ENCODE results near the gene RBM47.
"Not testable (repeated sequence)": the region's sequence is repeated elsewhere in the genome, so short reads cannot be mapped to it uniquely, and the experiment has no call there.

RBM47 gene

DNA sequence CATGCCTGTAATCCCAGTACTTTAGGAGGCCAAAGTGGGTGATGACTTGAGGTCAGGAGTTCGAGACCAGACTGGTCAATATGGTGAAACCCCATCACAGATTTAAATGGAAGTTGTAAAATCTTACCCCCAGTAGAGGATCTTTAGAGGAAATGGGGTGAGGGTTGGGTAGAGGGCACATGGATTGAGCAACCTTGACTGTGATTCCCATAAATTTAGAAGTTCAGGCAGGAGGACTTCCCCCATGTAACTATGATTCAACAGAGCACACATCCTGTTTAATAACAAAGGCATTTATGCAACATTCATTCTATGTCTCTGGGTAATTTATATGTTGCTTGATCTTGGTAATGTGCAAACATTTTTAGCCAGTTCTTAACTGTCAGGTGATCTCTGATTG, 143.1 kb downstream of the RBM47 start:
- DNase-seq (ENCODE audit: low spot score), result no peak

DNA sequence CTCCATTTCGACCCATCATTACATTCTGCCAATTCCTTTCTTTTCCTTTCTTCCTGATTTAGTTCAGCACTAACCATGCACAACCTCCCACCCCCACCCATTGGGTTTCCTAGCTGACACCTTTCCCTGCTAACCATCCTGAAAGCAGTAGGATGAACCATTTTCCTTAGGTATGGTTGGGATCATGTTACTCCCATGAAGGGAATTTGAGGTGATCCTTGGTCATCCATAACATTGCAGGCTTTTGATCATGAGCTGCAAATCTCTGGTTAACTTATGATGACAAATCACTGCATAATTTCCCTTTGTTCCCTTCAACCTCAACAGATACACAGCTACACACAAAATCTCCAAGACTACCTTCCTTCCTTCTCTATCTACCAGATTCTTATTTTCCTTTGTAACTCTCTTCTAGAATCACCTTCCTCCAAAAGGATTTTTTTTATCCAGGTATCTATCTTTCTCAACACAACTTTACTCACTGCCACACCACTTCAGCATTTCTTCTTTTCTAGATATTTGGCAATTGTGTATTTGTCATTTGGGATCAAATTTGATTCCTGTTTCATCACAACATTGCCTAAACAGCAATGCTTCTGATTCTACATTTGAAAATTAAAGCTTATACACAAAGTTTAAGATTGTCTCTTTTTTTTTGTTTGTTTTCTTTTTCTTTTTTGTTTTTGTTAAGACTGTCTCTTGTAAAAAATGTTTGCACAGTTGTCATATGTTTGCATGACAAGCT, 145.1 kb downstream of the RBM47 start:
- no peak for DNase-seq (ENCODE audit: low spot score)

DNA sequence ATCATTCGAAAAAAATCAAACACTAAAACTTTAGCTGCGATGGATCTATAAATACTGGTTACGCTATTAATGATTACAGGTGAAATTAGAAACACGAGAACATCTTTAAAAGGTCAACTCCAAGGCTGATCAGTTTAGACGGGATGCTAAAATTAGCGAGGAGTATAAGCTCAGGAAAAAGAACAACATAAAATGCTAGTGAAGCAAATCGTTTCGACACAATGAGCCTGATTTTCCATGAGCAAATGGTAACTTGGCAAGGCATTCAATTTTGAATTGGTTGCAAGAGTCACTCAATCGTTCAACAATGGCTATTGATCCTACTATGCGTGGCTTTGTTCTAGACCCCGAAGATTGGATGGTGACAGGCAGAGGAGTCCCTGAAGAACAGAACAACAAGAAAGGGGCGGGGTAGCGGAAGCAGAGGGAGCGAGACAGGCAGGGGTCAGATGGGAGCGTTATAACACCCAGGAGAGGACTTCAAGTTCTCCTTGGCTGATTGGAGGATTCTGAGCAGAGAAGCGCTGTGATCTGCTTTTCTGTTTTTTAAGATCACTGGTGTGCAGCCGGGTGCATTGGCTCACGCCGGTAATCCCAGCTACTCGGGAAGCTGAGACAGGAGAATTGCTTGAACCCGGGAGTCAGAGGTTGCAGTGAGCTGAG, 146.5 kb downstream of the RBM47 start:
- DNase-seq (ENCODE audit: low spot score), result no peak

DNA sequence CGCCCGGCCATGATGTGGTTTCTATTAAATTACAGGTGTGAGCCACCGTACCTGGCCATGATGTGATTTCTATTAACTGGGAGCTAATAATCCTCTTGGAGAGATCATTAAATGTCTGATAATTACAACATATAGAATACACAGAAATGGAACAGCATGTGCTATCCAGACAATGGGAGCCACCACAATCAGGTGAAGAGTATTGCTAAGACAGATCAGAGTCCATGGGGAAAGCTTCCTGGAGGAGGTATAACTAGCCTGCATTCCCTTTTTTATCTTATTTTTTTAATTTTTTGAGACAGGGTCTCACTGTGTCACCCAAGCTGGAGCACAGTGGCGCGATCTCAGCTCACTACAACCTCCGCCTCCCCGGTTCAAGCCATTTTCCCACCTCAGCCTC, 147.7 kb downstream of the RBM47 start:
- no peak for DNase-seq (ENCODE audit: low spot score)

DNA sequence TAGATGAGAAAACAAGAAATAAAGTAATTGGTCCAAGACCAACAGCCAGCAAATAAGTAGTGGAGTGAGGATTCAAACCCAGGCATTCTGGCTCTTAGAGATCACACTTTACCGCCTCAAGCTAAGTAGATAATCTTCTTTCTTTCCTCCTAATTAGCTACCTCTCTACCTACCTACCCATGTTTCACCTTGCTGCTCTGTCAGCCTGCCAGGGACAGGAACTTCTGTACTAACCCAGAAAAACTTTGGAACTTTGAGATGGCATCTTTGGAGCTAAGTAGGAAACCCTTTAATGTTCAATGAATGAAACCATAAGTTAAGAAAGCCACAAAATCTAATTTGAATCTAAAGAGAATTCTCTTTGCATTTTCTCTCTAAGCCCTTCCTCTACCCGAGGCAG, 149.4 kb downstream of the RBM47 start:
- no peak for DNase-seq (ENCODE audit: low spot score)

DNA sequence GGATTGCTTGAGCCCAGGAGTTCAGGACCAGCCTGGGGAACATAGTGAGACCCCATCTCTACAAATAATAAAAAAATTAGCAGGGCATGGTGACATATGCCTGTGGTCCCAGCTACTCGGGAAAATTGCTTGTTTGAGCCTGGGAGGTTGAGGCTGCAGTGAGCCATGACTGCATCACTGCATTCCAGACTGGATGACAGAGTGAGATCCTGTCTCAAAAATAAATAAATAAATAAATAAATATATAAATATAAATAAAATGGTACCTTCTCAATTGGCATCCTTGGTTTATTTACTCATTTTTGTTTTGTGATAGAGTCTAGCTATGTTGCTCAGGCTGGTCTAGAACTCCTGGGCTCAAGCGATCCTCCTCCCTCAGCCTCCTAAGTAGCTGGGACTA, 150.3 kb downstream of the RBM47 start:
- no peak for DNase-seq (ENCODE audit: low spot score)

DNA sequence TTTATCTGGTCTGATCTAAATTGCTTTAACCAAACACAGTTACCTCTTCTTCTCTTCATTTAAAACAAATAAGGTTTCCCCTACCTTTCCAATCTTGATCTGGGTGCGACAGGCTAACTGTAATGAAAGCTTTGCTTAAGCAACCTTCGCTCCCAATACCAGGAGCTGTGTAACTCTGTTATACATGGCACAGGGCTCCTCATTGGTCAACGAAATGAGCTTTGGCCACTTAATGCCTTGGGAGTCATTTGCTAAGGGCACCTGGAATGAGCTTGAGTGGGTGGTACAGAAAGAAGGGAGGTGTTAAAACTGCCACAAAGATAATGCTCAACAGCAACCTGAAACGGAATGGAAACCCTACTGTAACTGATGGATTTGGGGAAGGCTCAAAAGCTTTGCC, 154.1 kb downstream of the RBM47 start:
- DNase-seq (ENCODE audit: low spot score), result no peak

DNA sequence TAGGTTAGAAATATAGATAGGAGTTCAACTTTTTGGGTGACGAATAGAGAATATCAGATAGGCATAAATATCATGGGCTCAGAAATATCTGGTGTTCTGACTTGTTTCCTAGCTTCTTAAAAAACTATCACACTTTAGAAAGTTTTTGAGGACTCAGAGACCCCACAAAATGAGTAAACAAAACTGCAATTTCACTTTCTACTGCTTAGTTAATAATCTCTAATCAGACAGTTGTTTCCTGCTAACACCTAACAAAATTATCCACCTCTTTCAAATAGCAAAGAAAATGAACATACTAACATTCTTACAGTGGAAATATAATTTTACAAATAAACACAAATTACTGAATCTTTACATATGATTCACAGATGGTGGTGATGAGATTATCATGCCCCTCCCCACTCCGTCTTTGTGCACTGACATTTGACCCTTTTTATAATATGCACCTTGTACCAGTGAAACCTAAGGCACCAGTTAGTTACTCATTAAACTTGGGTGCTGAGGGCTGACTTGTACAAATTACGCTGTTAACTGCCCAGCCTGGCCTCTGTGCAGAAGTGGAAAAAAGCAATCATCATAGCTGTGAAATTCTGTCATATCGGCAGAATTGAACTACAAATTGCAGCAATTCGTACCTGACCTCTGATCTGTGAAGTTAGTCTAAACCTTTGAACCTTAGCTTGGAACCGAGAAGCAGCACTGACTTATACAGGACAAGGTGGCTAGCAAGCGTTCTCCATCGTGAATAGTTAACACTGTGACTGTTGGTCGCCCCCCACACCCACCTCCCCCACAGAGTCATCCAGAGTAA, 155.9 kb downstream of the RBM47 start:
- no peak for DNase-seq (ENCODE audit: low spot score)

DNA sequence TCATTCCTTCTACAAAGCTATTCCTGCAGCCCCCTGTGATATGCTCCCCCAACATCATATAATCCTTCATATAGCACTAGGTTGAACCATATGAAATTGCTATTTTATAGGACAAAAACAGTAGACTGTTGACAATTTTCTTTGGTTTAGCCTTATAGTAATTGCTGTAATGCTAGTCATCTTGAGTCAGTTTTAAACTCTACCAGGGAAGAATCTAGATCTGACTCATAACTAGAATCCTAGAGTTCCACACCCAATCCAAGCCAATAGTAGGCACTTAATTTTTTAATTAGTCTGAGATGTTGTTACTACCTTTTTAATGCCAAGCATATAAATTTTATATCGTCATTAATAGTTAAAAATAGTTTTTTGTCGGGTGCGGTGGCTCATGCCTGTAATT, 157.7 kb downstream of the RBM47 start:
- DNase-seq (ENCODE audit: low spot score), result no peak

DNA sequence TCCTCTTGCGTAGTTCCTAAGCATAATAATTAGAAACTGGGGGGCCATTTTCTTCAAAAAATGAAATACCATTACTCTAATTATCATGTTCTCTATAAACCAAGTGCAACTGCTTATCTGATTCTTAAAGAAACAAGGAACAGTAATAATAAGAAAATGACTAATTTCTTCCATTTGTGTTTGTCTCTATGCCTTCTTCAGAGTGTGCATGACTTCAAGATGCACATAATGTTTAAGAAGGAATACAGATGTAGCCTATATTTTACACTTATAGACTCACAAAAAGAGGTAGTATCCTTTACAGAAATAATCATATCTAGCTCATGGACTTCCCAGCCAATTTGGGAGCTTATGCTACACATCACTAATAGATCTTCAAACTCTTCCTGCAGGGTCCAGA, 162.9 kb downstream of the RBM47 start:
- DNase-seq (ENCODE audit: low spot score), result no peak

DNA sequence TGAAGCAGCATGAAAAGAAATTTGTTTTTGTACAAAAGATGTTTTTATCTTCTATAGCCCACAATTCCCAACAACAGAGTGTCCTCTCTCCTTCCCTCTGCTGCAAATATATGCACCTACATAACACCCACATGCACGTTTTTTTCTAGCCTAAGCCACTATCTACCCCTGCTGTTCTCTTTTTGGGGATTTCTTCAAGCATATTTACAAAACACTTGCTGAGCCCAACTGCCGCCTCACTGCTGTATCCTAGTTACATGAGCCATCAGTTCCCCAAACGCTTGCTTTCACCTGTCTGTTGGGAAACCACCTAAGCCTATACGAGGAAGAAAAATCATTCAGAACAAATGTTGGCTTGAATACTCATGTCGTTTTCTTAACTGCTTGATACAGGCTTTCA, 167.3 kb downstream of the RBM47 start:
- DNase-seq (ENCODE audit: low spot score), result peak; percentile 16

DNA sequence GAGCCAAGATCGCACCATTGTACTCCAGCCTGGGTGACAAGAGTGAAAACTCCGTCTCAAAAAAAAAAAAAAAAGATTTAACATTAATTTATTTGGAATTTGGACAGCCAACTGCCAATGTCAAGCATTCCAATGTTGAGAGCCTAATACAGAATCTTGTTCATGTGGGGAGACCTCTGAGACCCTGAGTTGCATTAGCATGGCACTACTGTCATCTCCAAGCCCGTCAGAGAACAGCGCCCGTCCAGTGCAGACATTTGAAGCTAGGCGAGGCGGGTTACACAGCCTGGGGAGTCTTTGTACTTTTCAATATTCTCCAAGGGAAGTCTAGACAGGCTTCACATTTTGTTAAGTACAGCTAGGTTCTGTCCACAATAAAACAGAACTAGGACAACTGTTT, 167.8 kb downstream of the RBM47 start:
- no peak for DNase-seq (ENCODE audit: low spot score)

DNA sequence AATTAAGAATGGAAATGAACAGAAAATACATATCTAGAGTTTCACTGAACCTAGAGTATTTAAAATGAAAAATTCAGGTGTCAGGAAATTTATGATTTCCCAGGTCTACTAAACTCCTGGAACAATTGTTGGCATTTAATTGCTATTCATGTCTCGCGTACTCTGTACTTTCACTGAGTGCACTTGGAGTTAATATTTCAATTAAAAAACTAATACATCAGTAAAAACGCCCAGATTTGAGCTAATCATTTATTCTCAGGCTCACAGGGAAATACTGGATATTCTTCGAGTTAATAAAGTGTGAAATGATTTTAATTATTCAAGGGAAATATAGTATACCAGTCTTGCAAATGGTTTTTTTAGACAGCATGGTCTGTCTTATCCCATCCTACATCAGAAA, 168.6 kb downstream of the RBM47 start:
- DNase-seq (ENCODE audit: low spot score), result no peak

DNA sequence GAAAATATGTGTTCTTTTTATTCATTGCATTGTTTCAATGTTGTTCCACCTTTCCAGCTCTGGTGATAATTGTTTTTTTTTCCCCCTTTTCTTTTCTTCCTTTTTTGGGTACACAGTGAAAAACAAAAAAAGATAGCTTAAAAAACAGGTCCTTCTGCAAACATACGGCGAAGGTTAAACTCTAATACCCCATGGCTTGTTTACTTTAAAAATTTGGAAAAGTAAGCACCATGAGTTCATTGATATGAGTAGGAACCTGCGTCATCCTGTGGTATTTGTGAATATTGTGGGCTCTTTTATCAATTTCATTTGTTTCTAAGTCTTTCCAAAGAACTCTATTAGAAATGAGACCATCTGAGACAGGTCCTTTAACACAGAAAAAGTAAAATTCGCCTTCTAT, 171.0 kb downstream of the RBM47 start:
- no peak for DNase-seq (ENCODE audit: low spot score)

DNA sequence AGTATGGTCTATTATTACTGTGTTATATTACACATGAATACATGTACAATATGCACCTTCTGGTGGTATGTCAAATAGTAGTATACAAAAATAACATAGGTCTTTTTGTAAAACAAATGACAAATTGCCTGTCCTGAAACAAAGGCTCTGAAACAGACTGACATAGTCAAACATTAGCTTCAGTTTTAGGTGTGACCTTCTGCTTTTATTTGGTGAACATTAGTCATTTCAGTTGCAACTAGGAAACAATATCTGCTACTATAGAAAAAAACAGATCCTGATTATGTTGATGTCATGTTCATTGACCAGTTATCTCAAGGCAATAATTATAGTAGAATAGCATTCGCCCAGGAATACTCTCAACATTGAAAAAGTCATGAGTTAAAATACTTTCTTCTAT, 171.6 kb downstream of the RBM47 start:
- no peak for DNase-seq (ENCODE audit: low spot score)

DNA sequence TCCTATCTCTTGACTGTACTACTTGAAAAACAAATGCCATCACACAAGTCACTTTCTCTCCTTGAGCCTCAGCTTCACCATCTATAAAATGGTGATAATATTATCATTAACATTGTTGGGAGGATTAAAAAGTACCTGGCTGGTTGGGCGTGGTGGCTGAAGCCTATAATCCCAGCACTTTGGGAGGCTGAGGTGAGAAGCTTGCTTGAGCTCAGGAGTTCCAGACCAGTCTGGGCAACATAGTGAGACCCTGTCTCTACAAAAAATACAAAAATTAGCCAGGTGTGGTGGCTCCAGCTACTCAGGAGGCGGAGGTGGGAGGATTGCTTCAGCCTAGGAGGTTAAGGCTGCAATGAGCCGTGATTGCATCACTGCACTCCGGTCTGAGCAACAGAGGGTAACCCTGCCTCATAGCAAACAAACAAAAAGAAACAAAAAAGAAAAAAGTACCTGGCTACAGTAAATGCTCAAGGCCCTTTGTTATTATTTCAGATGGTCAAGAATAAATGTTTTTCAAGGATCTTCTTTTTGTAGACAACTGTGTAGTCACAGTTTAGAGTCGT, 174.2 kb downstream of the RBM47 start:
- DNase-seq (ENCODE audit: low spot score), result no peak

DNA sequence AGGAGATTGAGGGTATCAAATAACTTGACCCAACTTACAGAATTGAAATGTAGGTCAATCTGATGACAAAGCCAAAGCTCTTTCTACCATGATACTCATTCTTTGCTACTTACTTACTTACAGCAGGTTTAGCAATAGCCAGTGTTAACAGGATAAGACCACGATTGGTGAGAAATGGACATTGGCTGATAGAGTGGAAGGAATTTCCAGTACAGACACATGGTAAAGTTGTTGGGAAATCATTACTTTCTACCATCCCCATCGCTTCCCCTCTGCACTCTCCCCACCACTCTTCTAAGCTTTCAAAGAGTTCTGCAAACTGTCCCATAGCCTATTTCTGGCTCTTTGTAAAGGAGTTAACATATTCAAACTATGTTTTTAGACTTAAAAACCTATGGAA, 174.8 kb downstream of the RBM47 start:
- DNase-seq (ENCODE audit: low spot score), result no peak

DNA sequence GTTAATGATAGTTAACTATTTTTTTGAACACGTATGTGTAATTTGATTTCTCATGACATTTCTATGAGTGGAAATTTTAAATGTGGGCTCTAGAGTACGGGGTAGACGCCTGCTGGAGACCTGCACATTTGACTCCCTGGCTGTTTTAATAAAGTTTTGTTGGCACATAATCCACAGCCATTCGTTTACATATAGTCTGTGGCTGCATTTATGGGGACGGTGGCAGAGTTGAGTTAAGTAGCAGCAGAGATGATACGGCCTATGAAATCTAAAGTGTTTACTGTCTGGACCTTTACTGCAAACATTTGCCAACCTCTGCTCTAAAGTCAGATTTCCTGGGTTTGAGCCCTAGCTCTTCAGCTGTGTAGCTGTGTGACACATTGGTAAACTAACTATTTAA, 175.8 kb downstream of the RBM47 start:
- DNase-seq (ENCODE audit: low spot score), result no peak

DNA sequence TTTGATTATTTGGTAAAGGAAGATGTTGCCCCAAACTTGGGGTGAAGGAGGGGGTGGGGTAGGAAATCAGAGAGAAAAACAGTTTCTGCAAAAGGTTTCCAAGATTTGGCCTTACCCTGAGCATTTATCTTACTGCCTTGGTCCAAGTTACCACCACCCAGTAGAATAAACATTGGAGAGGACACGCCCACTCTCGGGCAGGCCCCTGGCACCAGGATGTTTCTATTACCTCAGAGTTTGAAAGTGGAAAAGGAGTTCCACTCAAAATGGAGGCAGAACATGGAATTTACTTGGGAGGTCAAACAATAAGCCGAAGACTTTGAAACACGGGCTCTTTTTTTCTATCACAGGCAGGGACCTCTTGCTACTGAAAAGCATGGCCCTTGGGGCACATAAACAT, 180.8 kb downstream of the RBM47 start:
- no peak for DNase-seq (ENCODE audit: low spot score)

DNA sequence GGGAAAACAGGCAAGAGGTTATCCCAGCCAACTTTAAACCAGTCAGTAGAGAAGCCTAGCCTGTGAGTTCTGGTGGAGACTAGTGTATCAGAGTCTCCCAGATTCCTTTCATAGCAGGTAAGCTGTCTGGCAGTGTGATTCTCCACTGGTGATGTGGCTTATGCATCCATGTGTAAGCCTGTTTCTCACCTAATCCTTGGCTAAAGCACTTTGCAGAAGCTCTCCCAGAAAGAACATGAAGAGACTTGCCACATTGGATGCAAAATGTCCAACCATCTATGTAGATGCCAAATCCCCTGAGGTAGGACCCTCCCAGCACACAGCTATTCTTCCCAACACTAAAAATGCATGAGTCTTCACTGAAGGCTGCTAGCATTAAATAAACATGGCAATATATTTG, 182.8 kb downstream of the RBM47 start:
- no peak for DNase-seq (ENCODE audit: low spot score)

DNA sequence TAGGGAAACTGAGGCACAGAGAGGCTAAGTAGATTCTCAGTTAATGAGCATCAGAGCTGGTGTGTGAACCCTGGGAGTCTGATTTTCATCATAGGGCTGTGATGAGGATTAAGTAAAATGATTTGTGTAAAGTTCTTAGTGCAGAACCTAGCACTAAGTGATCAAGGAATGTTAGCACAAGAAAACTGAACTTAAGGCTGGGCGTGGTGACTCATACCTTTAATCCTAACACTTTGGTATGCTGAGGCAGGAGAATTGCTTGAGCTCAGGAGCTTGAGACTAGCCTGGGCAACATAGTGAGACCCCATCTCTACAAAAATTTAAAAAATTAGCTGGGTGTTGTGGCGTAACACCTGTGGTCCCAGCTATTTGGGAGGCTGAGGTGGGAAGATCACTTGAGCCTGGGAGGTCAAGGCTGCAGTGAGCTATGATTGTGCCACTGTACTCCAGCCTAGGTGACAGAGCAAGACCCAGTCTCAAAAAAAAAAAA, 183.4 kb downstream of the RBM47 start:
- not testable (repeated sequence) for DNase-seq (ENCODE audit: low spot score)

DNA sequence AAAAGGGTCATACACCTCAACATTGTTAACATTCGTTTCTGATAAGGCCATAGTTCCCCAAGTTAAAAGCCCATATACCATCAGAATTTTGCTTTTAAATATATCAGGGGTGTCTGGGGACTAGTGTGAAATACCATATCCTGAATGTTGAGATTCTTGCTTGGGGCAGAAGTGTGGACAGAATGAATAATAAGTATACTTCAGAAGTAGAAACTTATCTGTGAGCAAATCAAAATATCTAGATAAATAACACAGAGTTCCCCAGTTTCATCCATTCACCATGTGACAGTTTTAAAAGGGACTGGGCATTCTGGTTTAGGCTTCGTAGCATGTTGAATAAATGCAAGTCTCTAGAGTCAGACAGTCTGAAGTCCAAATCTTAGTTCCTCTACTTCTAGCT, 184.0 kb downstream of the RBM47 start:
- DNase-seq (ENCODE audit: low spot score), result no peak

DNA sequence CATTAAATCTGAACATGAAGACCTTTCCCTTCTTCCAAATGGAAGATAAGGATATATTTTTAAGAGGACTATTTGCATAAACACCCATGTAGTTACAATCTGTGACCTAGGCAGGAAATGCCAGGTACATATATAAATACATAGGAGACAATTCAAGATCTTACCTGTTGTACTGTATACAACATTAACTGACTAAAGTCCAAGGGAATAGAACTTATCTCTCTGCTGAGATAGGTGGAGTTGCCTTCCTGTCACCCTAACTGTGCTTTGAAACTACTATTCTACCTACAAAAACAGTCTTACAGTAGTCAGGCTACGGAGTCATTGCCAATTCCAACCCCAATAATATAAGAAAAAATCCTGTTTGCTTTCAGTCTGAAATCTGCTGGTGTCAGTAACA, 188.2 kb downstream of the RBM47 start:
- DNase-seq (ENCODE audit: low spot score), result no peak
